SK-N-SH treated with all-trans-retinoic acid at 6 μM for 48 hours (cell line): Measurements from ENCODE around the gene SLF1.

Source experiments
- ARNTL ChIP-seq: fragments of 450-650 bp; formaldehyde crosslinking; IDR thresholded peaks from 2 replicates; pipeline ENCODE4 v1.5.0; 2020; ENCODE audit warnings: low read depth, mild to moderate bottlenecking, moderate library complexity, borderline replicate concordance
- ISL1 ChIP-seq: fragments of 250-450 bp; sonication (Bioruptor Pico); IDR thresholded peaks from 2 replicates; pipeline ENCODE4 v2.1.2; 2022; ENCODE audit warnings: mild to moderate bottlenecking, moderate library complexity
- RARB ChIP-seq: fragments of 250-450 bp; sonication (Bioruptor Pico); IDR thresholded peaks from 2 replicates; pipeline ENCODE4 v1.8.0; 2021; ENCODE audit warnings: mild to moderate bottlenecking, moderate library complexity
- ZC3H10 ChIP-seq: fragments of 250-450 bp; sonication (Bioruptor Pico); IDR thresholded peaks from 2 replicates; pipeline ENCODE4 v1.5.1; 2021; ENCODE audit warnings: mild to moderate bottlenecking, moderate library complexity
- ZNF565 ChIP-seq: fragments of 450-650 bp; formaldehyde crosslinking; conservative IDR thresholded peaks from 2 replicates; pipeline ENCODE4 v1.5.0; 2020; ENCODE audit warnings: low read depth, mild to moderate bottlenecking, moderate library complexity

- TF ChIP-seq RARB (CRISPR knock-in tag) (no peak), ARNTL (CRISPR knock-in tag) (no peak), ZC3H10 (no peak), ZNF565 (no peak), ISL1 (CRISPR knock-in tag) (no peak)
Observed at GRCh38 chr5:94675965-94676618, 57.6 kb downstream of the SLF1 start.
